Kidney tubule cell (primary cell): ENCODE results near the gene UPK3BL2.
A peak's percentile ranks its signal among the peaks of the same experiment; 100 is the strongest.
"Not testable (repeated sequence)": the region's sequence is repeated elsewhere in the genome, so short reads cannot be mapped to it uniquely, and the experiment has no call there.

Experiments used
- DNase-seq: peaks from one replicate; pipeline ENCODE4 v3.0.0-alpha.2; 2018; ENCODE audit warnings: low spot score

Gene UPK3BL2

GRCh38 chr7:102543596-102543995, at the start of gene UPK3BL2:
TSS of gene UPK3BL2 (minus strand) at chr7:102543696. CDS start at chr7:102543636, 60 bp downstream.
- DNase-seq: not testable (repeated sequence)

DNA sequence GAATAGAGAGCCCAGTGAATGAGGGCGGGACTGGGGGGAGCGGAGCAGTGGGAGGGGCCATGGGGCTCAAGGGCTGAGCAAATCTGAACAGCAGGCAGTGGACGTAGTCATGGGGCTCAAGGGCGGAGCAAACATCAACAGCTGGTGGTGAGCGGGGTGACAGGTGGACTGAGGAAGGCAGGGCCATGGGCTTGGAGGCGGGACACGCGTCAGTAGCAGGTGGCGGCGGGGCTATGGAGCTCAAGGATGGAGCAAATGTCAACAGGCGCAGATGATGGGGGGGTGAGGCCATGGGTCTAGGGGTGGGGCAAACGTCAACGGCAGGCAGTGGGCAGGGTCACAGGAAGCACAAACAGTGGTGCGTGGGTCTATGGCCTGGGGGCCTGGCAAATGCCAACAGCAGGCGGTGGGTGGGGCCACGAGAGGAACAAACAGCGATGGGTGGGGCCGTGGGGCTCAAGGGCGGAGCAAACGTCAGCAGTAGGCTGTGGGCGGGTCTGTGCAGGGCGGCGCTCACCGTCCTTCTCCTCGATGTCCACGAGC, 49.1 kb upstream of the UPK3BL2 start:
- DNase-seq: not testable (repeated sequence)

GRCh38 chr7:102589857-102590256, 46.4 kb upstream of the UPK3BL2 start:
- not testable (repeated sequence) for DNase-seq

DNA sequence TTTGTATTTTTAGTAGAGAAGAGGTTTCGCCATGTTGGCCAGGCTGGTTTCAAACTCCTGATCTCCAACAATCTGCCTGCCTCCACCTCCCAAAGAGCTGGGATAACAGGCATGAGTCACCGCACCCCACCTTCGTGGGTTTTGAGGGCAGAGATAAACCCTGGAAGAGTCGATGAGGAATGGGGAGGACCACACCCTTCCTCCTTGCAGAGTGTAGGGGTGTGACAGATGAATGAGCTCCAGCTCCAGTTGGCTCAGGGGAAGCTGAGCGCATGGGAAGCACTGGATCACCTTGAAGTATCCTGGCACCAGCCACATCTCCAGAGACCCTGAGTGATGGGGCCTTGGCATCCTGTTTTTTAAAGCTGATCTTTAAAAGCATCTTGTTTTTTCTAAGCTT, 40.0 kb upstream of the UPK3BL2 start:
- not testable (repeated sequence) for DNase-seq

DNA sequence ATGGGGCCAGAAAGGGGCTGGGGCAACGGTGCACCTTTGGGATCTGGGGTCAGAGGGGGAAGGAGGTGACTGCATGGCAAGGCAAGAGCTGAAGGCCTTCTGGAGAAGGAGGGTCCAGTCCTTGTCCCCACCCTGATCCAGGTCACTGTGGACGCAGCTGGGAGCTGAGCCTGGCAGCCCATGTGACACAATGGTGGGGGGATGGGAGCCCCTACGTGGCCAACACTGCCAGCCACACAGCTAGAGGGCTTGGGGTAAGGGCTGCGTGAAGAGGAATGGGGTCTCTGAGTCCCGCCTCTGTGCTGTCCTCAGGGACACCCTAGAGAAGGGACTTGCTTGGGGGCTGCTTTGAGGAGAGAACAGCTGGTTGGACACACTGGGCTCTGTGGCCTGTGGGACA, 38.2 kb upstream of the UPK3BL2 start:
- not testable (repeated sequence) for DNase-seq

GRCh38 chr7:102578486-102578885, 35.0 kb upstream of the UPK3BL2 start:
- DNase-seq: not testable (repeated sequence)

DNA sequence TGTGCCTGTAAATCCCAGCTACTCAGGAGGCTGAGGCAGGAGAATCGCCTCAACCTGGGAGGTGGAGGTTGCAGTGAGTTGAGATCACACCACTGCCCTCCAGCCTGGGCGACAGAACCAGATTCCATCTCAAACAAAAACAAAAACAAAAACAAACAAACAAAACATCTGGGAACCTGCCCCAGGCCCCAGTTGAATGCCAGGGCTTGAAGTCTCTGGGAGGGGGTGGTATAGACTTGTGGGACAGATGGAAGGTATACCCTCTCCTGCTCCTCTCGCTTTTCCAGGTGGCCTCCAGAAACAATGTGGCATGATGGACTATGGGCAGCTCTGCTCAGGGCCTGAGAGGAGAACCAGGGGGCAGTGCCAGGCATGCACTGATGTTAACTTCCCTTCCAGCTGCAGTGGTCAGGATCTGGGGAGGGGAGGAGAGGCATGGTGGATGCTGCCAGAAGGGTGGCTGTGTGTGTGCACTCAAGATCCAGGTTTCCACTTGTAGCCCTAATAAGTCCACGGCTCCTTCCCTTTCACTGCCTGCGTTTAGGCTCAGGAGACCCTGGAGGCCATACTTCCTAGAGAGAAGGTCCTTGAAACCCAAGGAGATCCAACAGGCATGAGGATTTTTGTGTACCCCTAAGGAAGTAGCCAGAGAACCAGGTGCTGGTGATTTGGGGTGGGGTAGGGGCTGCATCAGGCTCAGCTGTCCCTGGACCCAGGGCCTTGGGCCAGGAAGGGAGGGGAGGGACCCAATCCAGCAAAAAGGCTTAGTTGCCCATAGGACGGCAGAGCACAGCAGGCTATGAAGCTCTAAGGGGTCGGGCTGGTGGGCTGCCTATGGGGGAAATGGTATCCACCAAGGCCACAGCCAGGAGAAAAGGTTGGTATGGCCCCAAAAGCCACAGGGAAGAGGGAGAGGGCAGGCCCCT, 34.1 kb upstream of the UPK3BL2 start:
- peak; percentile 0 for DNase-seq

DNA sequence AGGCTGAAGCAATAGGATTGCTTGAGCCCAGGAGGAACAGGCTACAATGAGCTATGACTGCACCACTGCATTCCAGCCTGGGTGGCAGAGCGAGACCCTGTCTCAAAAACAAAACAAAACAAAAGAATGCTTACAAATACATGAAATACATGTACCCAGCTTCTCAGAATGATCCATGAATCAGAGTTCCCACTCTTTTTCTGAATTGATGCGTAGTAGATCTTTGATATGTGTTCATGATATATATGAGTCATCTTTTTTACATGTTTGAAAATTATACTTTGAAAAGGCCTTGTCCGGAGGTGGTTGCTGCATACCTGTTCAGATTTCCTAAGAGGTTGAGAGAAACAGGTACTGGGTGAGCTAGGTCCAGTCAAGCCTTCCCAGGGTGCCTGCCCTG, 32.9 kb upstream of the UPK3BL2 start:
- DNase-seq: not testable (repeated sequence)

DNA sequence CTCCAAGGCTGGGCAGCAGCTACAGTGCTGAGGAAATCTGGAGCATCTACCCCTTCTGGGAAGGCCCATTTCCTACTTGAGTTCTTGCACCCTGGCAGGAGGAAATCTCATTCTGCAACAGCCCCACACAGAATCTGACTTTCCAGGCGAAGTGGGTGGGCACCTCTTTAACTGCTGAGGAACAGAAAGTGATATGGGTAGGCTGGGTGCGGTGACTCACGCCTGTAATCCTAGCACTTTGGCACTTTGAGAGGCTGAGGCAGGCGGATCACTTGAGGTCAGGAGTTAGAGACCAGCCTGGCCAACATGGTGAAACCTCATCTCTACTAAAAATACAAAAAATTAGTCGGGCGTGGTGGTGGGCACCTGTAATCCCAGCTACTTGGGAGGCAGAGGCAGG, 31.1 kb upstream of the UPK3BL2 start:
- not testable (repeated sequence) for DNase-seq

DNA sequence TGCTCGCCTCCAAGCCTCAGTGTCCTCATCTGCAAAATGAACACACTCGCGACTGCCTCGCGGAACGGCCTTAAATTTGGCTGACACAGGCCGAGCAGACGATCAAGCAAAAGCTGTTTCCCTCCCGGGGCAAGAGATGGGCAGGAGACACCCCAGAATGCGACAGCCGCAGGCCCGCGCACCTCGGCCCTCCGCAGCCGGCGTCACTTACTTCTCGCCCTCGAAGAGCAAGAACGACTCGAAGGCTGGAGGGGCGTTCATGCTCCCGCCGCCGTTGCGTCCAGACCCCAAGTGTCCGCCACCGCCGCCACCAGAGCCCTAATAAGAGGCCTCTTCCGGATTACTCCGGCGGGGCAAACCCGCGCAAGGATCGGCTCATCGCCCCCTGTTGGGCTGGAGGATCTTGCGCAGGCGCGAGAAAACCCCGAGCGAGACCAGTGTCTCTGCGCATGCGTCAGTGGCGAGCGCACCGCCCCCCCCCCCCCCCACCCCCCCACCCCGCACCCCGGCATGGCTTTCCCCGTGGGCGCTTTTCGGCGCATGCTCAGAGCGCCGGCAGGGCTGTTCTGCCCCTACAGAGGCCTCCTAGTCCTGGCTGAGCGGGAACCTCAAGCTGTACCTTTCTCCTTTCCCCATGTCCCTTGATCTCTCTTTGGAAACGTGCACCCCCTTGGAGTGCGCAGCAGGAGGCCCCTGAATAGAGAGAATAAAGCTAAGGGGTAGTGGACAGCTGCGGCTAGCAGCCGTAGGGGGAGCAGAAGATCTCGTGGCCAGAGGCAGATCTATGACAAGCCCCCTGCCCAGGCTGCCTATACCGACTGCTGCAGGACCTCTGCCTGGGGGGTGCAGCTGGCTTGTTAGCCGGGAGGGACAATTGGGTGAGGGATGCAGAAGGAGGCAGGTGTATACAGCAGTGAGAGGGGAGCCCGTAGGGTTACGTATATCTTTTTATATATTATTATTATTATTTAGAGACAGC, 29.1 kb upstream of the UPK3BL2 start, which contains the start of gene POLR2J3:
POLR2J3 (minus strand) TSS at position 323 of the 979 bp plus-strand sequence; CDS start at position 261, 62 bp downstream.
- DNase-seq: peak; percentile 95

GRCh38 chr7:102568620-102569019, 25.1 kb upstream of the UPK3BL2 start:
- DNase-seq: not testable (repeated sequence)

GRCh38 chr7:102550808-102551422, 7.4 kb upstream of the UPK3BL2 start, which contains the start of gene SPDYE2:
TSS of gene SPDYE2 (plus strand) at chr7:102551226. CDS start at chr7:102553256, 2,030 bp downstream.
- not testable (repeated sequence) for DNase-seq

GRCh38 chr7:102546353-102546752, 2.9 kb upstream of the UPK3BL2 start:
- not testable (repeated sequence) for DNase-seq

GRCh38 chr7:102545288-102545687, 1.8 kb upstream of the UPK3BL2 start:
- not testable (repeated sequence) for DNase-seq

DNA sequence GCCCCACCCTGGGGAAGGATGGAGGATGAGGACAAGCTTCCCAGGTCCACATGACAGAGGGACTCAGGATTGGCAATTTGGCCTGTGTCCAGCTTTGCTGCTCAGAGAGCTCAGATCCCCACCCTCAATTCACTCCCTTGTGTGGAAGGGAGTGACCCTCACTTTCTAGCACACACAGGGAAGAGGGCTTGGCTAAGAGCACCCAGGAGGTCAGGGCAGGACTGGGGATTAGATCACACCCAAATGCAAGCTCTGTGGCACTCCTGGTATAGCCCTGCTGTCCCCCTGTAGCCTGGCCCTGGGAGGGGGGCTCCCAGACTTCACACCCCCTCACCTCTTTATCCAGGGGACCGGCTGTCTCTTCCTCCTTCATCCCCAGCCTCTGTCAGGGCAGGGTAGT, 876 bp upstream of the UPK3BL2 start:
- DNase-seq: not testable (repeated sequence)

- not testable (repeated sequence) for DNase-seq
Observed at GRCh38 chr7:102542771-102543170, 725 bp downstream of the UPK3BL2 start.

DNA sequence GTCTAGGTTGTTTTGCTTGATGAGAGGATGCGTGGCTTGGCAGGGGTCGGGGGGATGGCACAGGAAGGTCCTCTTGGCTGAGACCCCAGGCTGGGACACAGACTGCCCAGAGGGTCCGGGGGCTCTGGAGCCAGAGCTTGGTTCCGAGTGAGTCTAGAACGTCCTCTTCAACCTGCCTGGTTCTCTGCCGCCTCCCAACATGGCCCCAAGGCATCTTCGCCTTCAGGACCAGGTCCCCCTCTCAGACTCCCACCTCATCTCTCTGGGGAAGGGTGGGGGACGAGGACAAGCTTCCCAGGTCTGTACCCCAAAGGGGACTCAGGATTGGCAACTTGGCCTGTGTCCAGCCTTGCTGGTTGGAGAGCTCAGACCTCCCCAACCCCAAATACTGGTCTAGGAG, 1.4 kb downstream of the UPK3BL2 start:
- not testable (repeated sequence) for DNase-seq

DNA sequence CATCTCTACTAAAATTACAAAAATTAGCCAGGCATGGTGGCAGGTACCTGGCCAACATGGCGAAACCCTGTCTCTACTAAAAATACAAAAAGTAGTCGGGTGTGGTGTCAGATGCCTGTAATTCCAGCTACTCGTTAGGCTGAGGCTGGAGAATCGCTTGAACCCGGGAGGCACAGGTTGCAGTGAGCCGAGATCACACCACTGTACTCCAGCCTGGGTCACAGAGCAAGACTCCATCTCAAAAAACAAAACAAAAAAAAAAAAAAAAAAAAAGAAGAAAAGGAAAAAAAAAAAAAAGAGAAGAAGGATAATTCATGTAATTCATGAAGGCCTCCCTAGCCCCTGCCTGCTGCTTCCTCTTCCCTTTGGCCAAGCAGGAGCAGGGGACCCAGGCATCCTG, 2.9 kb downstream of the UPK3BL2 start:
- DNase-seq: not testable (repeated sequence)

- not testable (repeated sequence) for DNase-seq
Observed at GRCh38 chr7:102535062-102535615, 8.4 kb downstream of the UPK3BL2 start.

- DNase-seq: not testable (repeated sequence)
Observed at GRCh38 chr7:102532127-102532526, 11.4 kb downstream of the UPK3BL2 start.

GRCh38 chr7:102531583-102531982, 11.9 kb downstream of the UPK3BL2 start:
- DNase-seq: not testable (repeated sequence)
